WTC11 (cell line): ENCODE data around the gene DLG5. TPM values are rescaled to one million over a fixed set of nuclear protein-coding genes. Genes with fewer than 3 reads are reported as not detected.

Experiments used
- ATAC-seq: fragments of 200-7000 bp; cut with Tn5 transposase; 2 replicates; pipeline ENCODE4 v1.10.0; 2021; ENCODE audit warnings: mild to moderate bottlenecking, moderate library complexity
- CTCF ChIA-PET: fragments of 300-600 bp; sonication (Branson Sonifier 250); formaldehyde crosslinking; loops from one replicate; lab custom pipeline; 2021; ENCODE audit warnings: antibody characterized with exemption; lab: Charles Lee
- POLR2A ChIA-PET: fragments of 350-600 bp; sonication (Branson Sonifier 250); formaldehyde crosslinking; loops from one replicate; lab custom pipeline; 2021; ENCODE audit warnings: antibody characterized with exemption; lab: Charles Lee
- DNase-seq: peaks from one replicate; pipeline ENCODE4 v3.0.0; 2021; ENCODE audit warnings: low spot score
- H3K27ac Mint-ChIP-seq: 2 replicates; pipeline ENCODE4 v1.8.0; 2021; ENCODE audit warnings: mixed read lengths
- H3K27me3 Mint-ChIP-seq: 2 replicates; pipeline ENCODE4 v1.8.0; 2021; ENCODE audit warnings: low read depth, mild to moderate bottlenecking, moderate library complexity, mixed read lengths
- H3K36me3 Mint-ChIP-seq: 2 replicates; pipeline ENCODE4 v1.8.0; 2021; ENCODE audit warnings: mixed read lengths
- H3K4me1 Mint-ChIP-seq: 2 replicates; pipeline ENCODE4 v1.8.0; 2022; ENCODE audit warnings: mixed read lengths
- H3K4me3 Mint-ChIP-seq: 2 replicates; pipeline ENCODE4 v1.8.0; 2021; ENCODE audit warnings: mild to moderate bottlenecking, moderate library complexity, mixed read lengths
- H3K9me3 Mint-ChIP-seq: 2 replicates; pipeline ENCODE4 v1.8.0; 2021; ENCODE audit warnings: mixed read lengths
- ATF1 ChIP-seq: sonication (generic); formaldehyde crosslinking; IDR thresholded peaks from 2 replicates; pipeline ENCODE4 v1.8.1; 2023; ENCODE audit warnings: mild to moderate bottlenecking, moderate library complexity, missing genetic modification reagents
- CDX4 ChIP-seq: fragments of 250-450 bp; sonication (Bioruptor Pico); IDR thresholded peaks from 2 replicates; pipeline ENCODE4 v1.9.0; 2021; ENCODE audit warnings: moderate library complexity, mild to moderate bottlenecking, inconsistent platforms, borderline replicate concordance
- E2F5 ChIP-seq: sonication (generic); formaldehyde crosslinking; IDR thresholded peaks from 2 replicates; pipeline ENCODE4 v1.8.1; 2022; ENCODE audit warnings: mild to moderate bottlenecking, moderate library complexity, missing genetic modification reagents
- GABPB1 ChIP-seq: sonication (generic); formaldehyde crosslinking; IDR thresholded peaks from 2 replicates; pipeline ENCODE4 v1.8.1; 2023; ENCODE audit warnings: mild to moderate bottlenecking, missing genetic modification reagents
- GRHL2 ChIP-seq: fragments of 250-450 bp; sonication (Bioruptor Pico); IDR thresholded peaks from 2 replicates; pipeline ENCODE4 v1.8.0; 2022; ENCODE audit warnings: mild to moderate bottlenecking, moderate library complexity; ENCODE audit not compliant: insufficient replicate concordance, severe bottlenecking
- MAX ChIP-seq: sonication (generic); formaldehyde crosslinking; IDR thresholded peaks from 2 replicates; pipeline ENCODE4 v1.8.0; 2022; ENCODE audit warnings: mild to moderate bottlenecking, missing genetic modification reagents
- MLX ChIP-seq: sonication (generic); formaldehyde crosslinking; IDR thresholded peaks from 2 replicates; pipeline ENCODE4 v1.8.1; 2023; ENCODE audit warnings: mild to moderate bottlenecking, missing genetic modification reagents, moderate library complexity
- NFATC4 ChIP-seq: fragments of 250-450 bp; sonication (Bioruptor Pico); IDR thresholded peaks from 2 replicates; pipeline ENCODE4 v1.9.0; 2021; ENCODE audit warnings: mild to moderate bottlenecking
- SMAD4 ChIP-seq: sonication (generic); formaldehyde crosslinking; IDR thresholded peaks from 2 replicates; pipeline ENCODE4 v1.8.0; 2022; ENCODE audit warnings: mild to moderate bottlenecking, missing genetic modification reagents
- SOX15 ChIP-seq: fragments of 250-450 bp; sonication (Bioruptor Pico); IDR thresholded peaks from 2 replicates; pipeline ENCODE4 v1.9.0; 2021; ENCODE audit warnings: mild to moderate bottlenecking
- TCF7 ChIP-seq: sonication (generic); formaldehyde crosslinking; IDR thresholded peaks from 2 replicates; pipeline ENCODE4 v1.8.0; 2022; ENCODE audit warnings: mild to moderate bottlenecking, low read depth, missing genetic modification reagents, moderate library complexity
- TEAD1 ChIP-seq: sonication (generic); formaldehyde crosslinking; IDR thresholded peaks from 2 replicates; pipeline ENCODE4 v1.8.0; 2022; ENCODE audit warnings: mild to moderate bottlenecking, missing genetic modification reagents
- TP53 ChIP-seq: sonication (generic); formaldehyde crosslinking; IDR thresholded peaks from 2 replicates; pipeline ENCODE4 v1.8.1; 2023; ENCODE audit warnings: mild to moderate bottlenecking, missing genetic modification reagents
- ZNF396 ChIP-seq: fragments of 250-450 bp; sonication (Bioruptor Pico); IDR thresholded peaks from 2 replicates; pipeline ENCODE4 v1.8.0; 2021; ENCODE audit warnings: mild to moderate bottlenecking, moderate library complexity, borderline replicate concordance
- ZNF416 ChIP-seq: fragments of 250-450 bp; sonication (Bioruptor Pico); IDR thresholded peaks from 2 replicates; pipeline ENCODE4 v1.9.0; 2021; ENCODE audit warnings: mild to moderate bottlenecking, inconsistent platforms
- ZNF512 ChIP-seq: sonication (generic); formaldehyde crosslinking; IDR thresholded peaks from 2 replicates; pipeline ENCODE4 v1.8.1; 2022; ENCODE audit warnings: missing genetic modification reagents, borderline replicate concordance
- ZNF532 ChIP-seq: fragments of 250-450 bp; sonication (Bioruptor Pico); IDR thresholded peaks from 2 replicates; pipeline ENCODE4 v1.9.0; 2021; ENCODE audit warnings: mild to moderate bottlenecking, borderline replicate concordance
- total RNA-seq: library from RNA; stranded (reverse); gene quantifications from 3 replicates; pipeline ENCODE4 v1.2.3, GENCODE V29; 2021

The DLG5 gene
- total RNA-seq, 1 experiment from 2014 or later = 65.5 TPM

- ChIA-PET POLR2A (no interaction called here), CTCF (interaction anchor here (1.8 to 2.2 kb wide), 2 partner anchors 49 to 134 kb away, joined by 5 to 9 read pairs; no protein-coding TSS in a partner anchor)
- peaks cover 48% of the 10 kb centered on the region for H3K36me3 Mint-ChIP-seq
- TF ChIP-seq ZNF512 (CRISPR knock-in tag) = no peak
- TF ChIP-seq GRHL2 (CRISPR knock-in tag) = no peak
- no peak for TF ChIP-seq GABPB1 (CRISPR knock-in tag)
- TF ChIP-seq TP53 (CRISPR knock-in tag) = no peak
- TF ChIP-seq ZNF532 = no peak
- TF ChIP-seq TCF7 (CRISPR knock-in tag) = no peak
- TF ChIP-seq TEAD1 = no peak
- no peak for TF ChIP-seq ZNF396
- no peak for TF ChIP-seq MAX
- TF ChIP-seq SMAD4 = no peak
- TF ChIP-seq CDX4 (CRISPR knock-in tag) = no peak
- TF ChIP-seq NFATC4 (CRISPR knock-in tag) = no peak
- no peak for TF ChIP-seq SOX15 (CRISPR knock-in tag)
- TF ChIP-seq MLX (CRISPR knock-in tag) = no peak
- no peak for TF ChIP-seq ZNF416 (CRISPR knock-in tag)
- H3K9me3 Mint-ChIP-seq = no peaks in the 10 kb centered on the region
- DNase-seq (no peak), ATAC-seq (no peak)
- H3K4me3 Mint-ChIP-seq = no peak overlapping the region
- H3K4me1 Mint-ChIP-seq = peaks cover 37% of the 10 kb centered on the region
- no peaks in the 10 kb centered on the region for H3K27me3 Mint-ChIP-seq
- peak overlapping the region; percentile 6; the same call in 1 of the 2 replicates for H3K27ac Mint-ChIP-seq
Observed at GRCh38 chr10:77840636-77841035, 85.9 kb downstream of the DLG5 start.

GRCh38 chr10:77837925-77838595 lies 88.5 kb downstream of the DLG5 start:
- no peak for ATAC-seq
- peaks cover 46% of the 10 kb centered on the region for H3K36me3 Mint-ChIP-seq
- H3K9me3 Mint-ChIP-seq = no peaks in the 10 kb centered on the region
- no peaks in the 10 kb centered on the region for H3K27me3 Mint-ChIP-seq
- H3K4me3 Mint-ChIP-seq = no peak overlapping the region
- ChIA-PET CTCF (interaction anchor here (0.5 to 3.5 kb wide), 21 partner anchors 9 to 672 kb away, joined by 3 to 42 read pairs (median 5); partner anchors contain the start of genes DLG5 and POLR3A), POLR2A (no interaction called here)
- peaks cover 26% of the 10 kb centered on the region for H3K4me1 Mint-ChIP-seq
- no peak for DNase-seq
- no peak for TF ChIP-seq ATF1
- TF ChIP-seq E2F5 = 0 out of 2 replicates have a peak, but pooled peaks have one; percentile 37
- peak overlapping the region; percentile 95 for H3K27ac Mint-ChIP-seq
